SH-SY5Y (cell line): ENCODE data around the gene NPPA.

Experiments used
- GATA2 ChIP-seq: IDR thresholded peaks from 2 replicates; pipeline ENCODE4 v1.6.1; 2011; ENCODE audit warnings: mild to moderate bottlenecking, low read depth, low read length
- GATA3 ChIP-seq: IDR thresholded peaks from 2 replicates; pipeline ENCODE4 v1.6.1; 2011; ENCODE audit warnings: low read depth, mild to moderate bottlenecking, low read length, moderate library complexity

NPPA gene

GRCh38 chr1:11858968-11859871, 11.6 kb upstream of the NPPA start:
- 0 out of 2 replicates have a peak, but pooled peaks have one; percentile 46 for TF ChIP-seq GATA2
- no peak for TF ChIP-seq GATA3

GRCh38 chr1:11858613-11858967, 11.0 kb upstream of the NPPA start, which contains the start of gene NPPB:
NPPB (minus strand) TSS chr1:11858945; CDS start chr1:11858833, 112 bp downstream.
- TF ChIP-seq GATA2 = no peak
- TF ChIP-seq GATA3 = no peak

GRCh38 chr1:11858158-11858557, 10.6 kb upstream of the NPPA start:
- TF ChIP-seq GATA3 = no peak
- no peak for TF ChIP-seq GATA2

- TF ChIP-seq GATA2 = no peak
- no peak for TF ChIP-seq GATA3
Measured at GRCh38 chr1:11857164-11857851, 9.7 kb upstream of the NPPA start.

- no peak for TF ChIP-seq GATA3
- no peak for TF ChIP-seq GATA2
Measured at GRCh38 chr1:11856698-11857097, 9.1 kb upstream of the NPPA start.

- TF ChIP-seq GATA2 (no peak), GATA3 (no peak)
Measured at GRCh38 chr1:11855430-11855829, 7.8 kb upstream of the NPPA start.

GRCh38 chr1:11854519-11854918, 6.9 kb upstream of the NPPA start:
- TF ChIP-seq GATA2 (no peak), GATA3 (no peak)

GRCh38 chr1:11851180-11851579, 3.6 kb upstream of the NPPA start:
- no peak for TF ChIP-seq GATA2
- no peak for TF ChIP-seq GATA3

GRCh38 chr1:11850156-11850555, 2.6 kb upstream of the NPPA start:
- TF ChIP-seq GATA3 = no peak
- no peak for TF ChIP-seq GATA2

- TF ChIP-seq GATA3 (no peak), GATA2 (no peak)
Measured at GRCh38 chr1:11848373-11848700, 754 bp upstream of the NPPA start.

GRCh38 chr1:11845641-11846335, 1.8 kb downstream of the NPPA start:
- TF ChIP-seq GATA3 (no peak), GATA2 (no peak)

- no peak for TF ChIP-seq GATA3
- TF ChIP-seq GATA2 = peak; percentile 56
Measured at GRCh38 chr1:11842154-11843041, 5.2 kb downstream of the NPPA start.
